Keratinocyte (primary cell): ENCODE measurements around the gene A3GALT2. TPM values are rescaled to one million over a fixed set of nuclear protein-coding genes. Genes with fewer than 3 reads are reported as not detected.

Experiments
- DNase-seq: peaks from one replicate; pipeline ENCODE4 v3.0.0-alpha.2; 2011; ENCODE audit warnings: low read depth, missing footprints, low spot score
- FAIRE-seq: peaks from 2 replicates; lab custom pipeline; 2011; peaks lifted over from hg19 to GRCh38; lab: Jason Lieb, UNC
- H2AFZ ChIP-seq: 2 replicates; pipeline ENCODE4 v1.6.0; 2012; ENCODE audit warnings: low read length, control low read depth, inconsistent platforms; ENCODE audit not compliant: control insufficient read depth
- H3K27ac ChIP-seq: 2 replicates; pipeline ENCODE4 v1.5.1; 2011; ENCODE audit warnings: low read length; ENCODE audit not compliant: control insufficient read depth, insufficient read depth
- H3K27me3 ChIP-seq: 3 replicates; pipeline ENCODE4 v1.6.0; 2011; ENCODE audit warnings: low read length; ENCODE audit not compliant: control insufficient read depth, insufficient read depth; ENCODE audit errors: extremely low read depth
- H3K36me3 ChIP-seq, 2 experiments: 2 replicates in 1 of 2; 3 replicates in 1 of 2; pipeline ENCODE4 v1.5.1; 2011; ENCODE audit warnings: low read length in 2 of 2, mild to moderate bottlenecking in 1 of 2; ENCODE audit not compliant: control insufficient read depth in 2 of 2, insufficient read depth in 2 of 2; ENCODE audit errors: extremely low read depth in 1 of 2
- H3K4me1 ChIP-seq: 3 replicates; pipeline ENCODE4 v1.5.1; 2011; ENCODE audit warnings: low read length; ENCODE audit not compliant: control insufficient read depth, insufficient read depth; ENCODE audit errors: extremely low read depth
- H3K4me2 ChIP-seq: 3 replicates; pipeline ENCODE4 v1.6.0; 2011; ENCODE audit warnings: low read depth, low read length; ENCODE audit not compliant: control insufficient read depth, insufficient read depth; ENCODE audit errors: extremely low read depth
- H3K4me3 ChIP-seq, 3 experiments: fragments of 200-600 bp in 1 of 3; sonication (generic) in 1 of 3; 2 replicates in 2 of 3; 3 replicates in 1 of 3; pipeline ENCODE4 v1.5.1; 2011 to 2016; ENCODE audit warnings: low read length in 3 of 3, mild to moderate bottlenecking in 3 of 3, control low read depth in 2 of 3, inconsistent platforms in 1 of 3, low read depth in 1 of 3, mixed read lengths in 1 of 3, mixed run types in 1 of 3, moderate library complexity in 1 of 3; ENCODE audit not compliant: control insufficient read depth in 2 of 3, insufficient read depth in 2 of 3; ENCODE audit errors: extremely low read depth in 1 of 3
- H3K79me2 ChIP-seq: 2 replicates; pipeline ENCODE4 v1.6.0; 2012; ENCODE audit warnings: low read length; ENCODE audit not compliant: control insufficient read depth, insufficient read depth
- H3K9ac ChIP-seq: 3 replicates; pipeline ENCODE4 v1.6.0; 2011; ENCODE audit warnings: low read length; ENCODE audit not compliant: control insufficient read depth, insufficient read depth; ENCODE audit errors: extremely low read depth
- H3K9me1 ChIP-seq: 3 replicates; pipeline ENCODE4 v1.6.0; 2011; ENCODE audit warnings: low read length; ENCODE audit not compliant: control insufficient read depth, insufficient read depth; ENCODE audit errors: extremely low read depth
- H3K9me3 ChIP-seq: 2 replicates; pipeline ENCODE4 v1.5.1; 2012; ENCODE audit warnings: low read depth, low read length; ENCODE audit not compliant: control insufficient read depth
- H4K20me1 ChIP-seq: 3 replicates; pipeline ENCODE4 v1.6.0; 2011; ENCODE audit warnings: low read length; ENCODE audit not compliant: control insufficient read depth, insufficient read depth; ENCODE audit errors: extremely low read depth
- CTCF ChIP-seq, 3 experiments: IDR thresholded peaks in 1 of 3; conservative IDR thresholded peaks in 1 of 3; optimal IDR thresholded peaks in 1 of 3; 2 replicates in 2 of 3; 3 replicates in 1 of 3; pipeline versions ENCODE3 to v1.5.1; 2011; ENCODE audit warnings: low read length in 3 of 3, mild to moderate bottlenecking in 3 of 3, moderate library complexity in 2 of 3, control low read depth in 1 of 3, inconsistent platforms in 1 of 3; ENCODE audit not compliant: insufficient read depth in 2 of 3; ENCODE audit errors: extremely low read depth in 1 of 3
- EZH2 ChIP-seq: IDR thresholded peaks from one replicate; pipeline ENCODE4 v1.6.1; 2012; ENCODE audit warnings: inconsistent platforms, mild to moderate bottlenecking, low read length, moderate library complexity
- dilution Hi-C: fragments of 300-500 bp; cut with MboI; formaldehyde crosslinking; loops from one replicate; pipeline ENCODE4 v1.7.0; 2020; ENCODE audit warnings: low sequenced_read_pairs; ENCODE audit not compliant: extremely low pct_ligation_motif_present
- polyA plus RNA-seq, 5 experiments: library from polyadenylated mRNA; depleted of rRNA in 3 of 5; stranded (reverse) in 3 of 5; stranded (forward) in 1 of 5; unstranded in 1 of 5; fragments of >200 nt; gene quantifications; 1 replicate in 1 of 5; 2 replicates in 3 of 5; 3 replicates in 1 of 5; pipeline versions ENCODE4 v1.2.1 to v1.2.3, GENCODE V29; 2011 to 2012; ENCODE audit warnings: missing spikeins in 2 of 5, low read depth in 1 of 5, low replicate concordance in 1 of 5

Gene A3GALT2
- polyA plus RNA-seq, 1 donor (not counting 4 experiments of a cell fraction or from before 2014, with no cell fraction given): not detected

DNA sequence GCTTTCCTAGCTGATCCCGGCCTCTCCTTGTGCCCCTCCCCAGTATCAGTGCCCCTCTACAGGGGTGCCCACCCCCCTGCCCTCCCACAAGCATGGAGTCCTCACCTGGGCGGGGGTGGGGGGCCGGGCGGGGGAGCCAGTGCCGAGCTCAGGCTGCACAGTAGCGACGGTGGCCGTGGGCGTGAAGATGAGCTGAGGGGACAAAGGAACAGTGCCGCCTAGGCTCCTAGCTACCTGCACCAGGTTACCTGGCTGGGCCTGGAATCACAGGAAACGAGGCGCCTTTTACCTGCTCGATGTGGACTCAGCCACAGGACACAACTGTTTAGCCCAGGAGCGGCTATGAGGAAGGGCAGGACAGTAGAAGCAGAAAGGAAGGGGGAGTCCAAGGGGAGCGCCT is 47.5 kb upstream of the A3GALT2 start:
- H2AFZ ChIP-seq: no peak overlapping the region
- dilution Hi-C loops: no loop called here
- FAIRE-seq (no peak), DNase-seq (no peak)
- no peaks in the 10 kb centered on the region for H3K9me3 ChIP-seq
- no peak overlapping the region for H3K4me2 ChIP-seq
- no peaks in the 10 kb centered on the region for H3K27me3 ChIP-seq
- H3K4me1 ChIP-seq: peaks cover 23% of the 10 kb centered on the region
- H4K20me1 ChIP-seq: peaks cover 3% of the 10 kb centered on the region
- no peak overlapping the region for H3K9ac ChIP-seq
- no peak overlapping the region for H3K4me3 ChIP-seq
- H3K79me2 ChIP-seq: no peaks in the 10 kb centered on the region
- TF ChIP-seq EZH2 (no peak), CTCF (optimal IDR thresholded peaks at IDR 0.05 in 1 of 3, IDR thresholded peaks at IDR 0.05 in 1 of 3, conservative IDR thresholded peaks at IDR 0.05 in 1 of 3; ENCODE audit: extremely low read depth in 1 of 3, insufficient read depth in 2 of 3, low read length in 3 of 3) (no peak)
- peaks cover 23 to 37% of the 10 kb centered on the region in 2 experiments for H3K36me3 ChIP-seq
- H3K9me1 ChIP-seq: peaks cover 7% of the 10 kb centered on the region
- H3K27ac ChIP-seq: no peak overlapping the region

- DNase-seq (no peak), FAIRE-seq (peak; percentile 58)
- Histone ChIP-seq H3K4me3 (no peak overlapping the region), H3K9ac (no peak overlapping the region), H3K4me2 (no peak overlapping the region), H3K27me3 (no peaks in the 10 kb centered on the region), H3K36me3 (peaks cover 21 to 41% of the 10 kb centered on the region in 2 experiments), H4K20me1 (peaks cover 3% of the 10 kb centered on the region), H3K27ac (no peak overlapping the region), H3K79me2 (no peaks in the 10 kb centered on the region), H3K9me1 (peaks cover 7% of the 10 kb centered on the region), H2AFZ (no peak overlapping the region), H3K9me3 (no peaks in the 10 kb centered on the region), H3K4me1 (peaks cover 23% of the 10 kb centered on the region)
- TF ChIP-seq EZH2 (no peak), CTCF (optimal IDR thresholded peaks at IDR 0.05 in 1 of 3, IDR thresholded peaks at IDR 0.05 in 1 of 3, conservative IDR thresholded peaks at IDR 0.05 in 1 of 3; ENCODE audit: extremely low read depth in 1 of 3, insufficient read depth in 2 of 3, low read length in 3 of 3) (peak; percentile 91 to 96 (median 93))
- dilution Hi-C loops: no loop called here
These were observed 46.8 kb upstream of the A3GALT2 start for GRCh38 chr1:33367485-33368405.
